DOHH2 (cell line): ENCODE data around the gene C8A.

Experiments
- EZH2phosphoT487 ChIP-seq: fragments of 200-600 bp; sonication (generic); IDR thresholded peaks from 2 replicates; pipeline ENCODE4 v1.6.1; 2017; ENCODE audit warnings: borderline replicate concordance, mild to moderate bottlenecking, antibody characterized with exemption, low read length, moderate library complexity, mixed read lengths
- TF ChIP-seq, protein P1 (sequence below): fragments of 200-600 bp; sonication (generic); IDR thresholded peaks from one replicate; pipeline ENCODE4 v1.5.1; 2014; ENCODE audit warnings: antibody characterized with exemption, mild to moderate bottlenecking, low read depth, low read length; ENCODE audit not compliant: poor library complexity, severe bottlenecking

DNA sequence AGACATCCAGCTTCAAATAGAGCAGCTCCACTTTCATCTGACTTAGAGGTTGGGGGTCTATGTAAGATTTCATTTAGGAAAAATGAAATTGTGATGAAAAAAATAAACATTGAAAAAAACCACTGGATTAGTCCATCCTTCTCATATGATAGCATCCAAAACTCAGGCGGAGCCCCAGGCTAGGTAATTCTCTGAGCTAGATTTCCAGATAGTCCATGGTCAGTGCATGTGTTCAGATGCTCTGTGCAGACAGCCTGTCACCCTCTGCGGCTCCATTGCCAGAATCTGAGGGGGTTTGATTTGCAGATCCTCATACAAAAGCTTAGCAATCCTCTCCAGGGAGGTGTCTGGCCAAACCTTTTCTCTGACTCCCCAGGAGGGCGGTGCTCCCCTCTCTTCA lies 62.0 kb downstream of the C8A start:
- TF ChIP-seq, protein P1, sequence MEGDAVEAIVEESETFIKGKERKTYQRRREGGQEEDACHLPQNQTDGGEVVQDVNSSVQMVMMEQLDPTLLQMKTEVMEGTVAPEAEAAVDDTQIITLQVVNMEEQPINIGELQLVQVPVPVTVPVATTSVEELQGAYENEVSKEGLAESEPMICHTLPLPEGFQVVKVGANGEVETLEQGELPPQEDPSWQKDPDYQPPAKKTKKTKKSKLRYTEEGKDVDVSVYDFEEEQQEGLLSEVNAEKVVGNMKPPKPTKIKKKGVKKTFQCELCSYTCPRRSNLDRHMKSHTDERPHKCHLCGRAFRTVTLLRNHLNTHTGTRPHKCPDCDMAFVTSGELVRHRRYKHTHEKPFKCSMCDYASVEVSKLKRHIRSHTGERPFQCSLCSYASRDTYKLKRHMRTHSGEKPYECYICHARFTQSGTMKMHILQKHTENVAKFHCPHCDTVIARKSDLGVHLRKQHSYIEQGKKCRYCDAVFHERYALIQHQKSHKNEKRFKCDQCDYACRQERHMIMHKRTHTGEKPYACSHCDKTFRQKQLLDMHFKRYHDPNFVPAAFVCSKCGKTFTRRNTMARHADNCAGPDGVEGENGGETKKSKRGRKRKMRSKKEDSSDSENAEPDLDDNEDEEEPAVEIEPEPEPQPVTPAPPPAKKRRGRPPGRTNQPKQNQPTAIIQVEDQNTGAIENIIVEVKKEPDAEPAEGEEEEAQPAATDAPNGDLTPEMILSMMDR = no peak
- no peak for TF ChIP-seq EZH2phosphoT487
